GM19025 (cell line): ENCODE data around the gene PRKCH.

ENCODE experiments used
- ATAC-seq: cut with Tn5 transposase; IDR thresholded peaks from one replicate; pipeline ENCODE4 v1.9.1; 2021; ENCODE audit warnings: mild to moderate bottlenecking, low read depth, moderate library complexity; ENCODE audit not compliant: unreplicated experiment

The PRKCH gene

GRCh38 chr14:61335049-61335448 lies 13.7 kb downstream of the PRKCH start:
- no peak for ATAC-seq

GRCh38 chr14:61335671-61336275 lies 14.4 kb downstream of the PRKCH start:
- no peak for ATAC-seq

GRCh38 chr14:61337893-61338292 lies 16.5 kb downstream of the PRKCH start:
- ATAC-seq, result no peak

GRCh38 chr14:61338457-61338856 lies 17.1 kb downstream of the PRKCH start:
- ATAC-seq, result no peak

GRCh38 chr14:61341275-61342206 lies 20.2 kb downstream of the PRKCH start:
- ATAC-seq, result no peak

DNA sequence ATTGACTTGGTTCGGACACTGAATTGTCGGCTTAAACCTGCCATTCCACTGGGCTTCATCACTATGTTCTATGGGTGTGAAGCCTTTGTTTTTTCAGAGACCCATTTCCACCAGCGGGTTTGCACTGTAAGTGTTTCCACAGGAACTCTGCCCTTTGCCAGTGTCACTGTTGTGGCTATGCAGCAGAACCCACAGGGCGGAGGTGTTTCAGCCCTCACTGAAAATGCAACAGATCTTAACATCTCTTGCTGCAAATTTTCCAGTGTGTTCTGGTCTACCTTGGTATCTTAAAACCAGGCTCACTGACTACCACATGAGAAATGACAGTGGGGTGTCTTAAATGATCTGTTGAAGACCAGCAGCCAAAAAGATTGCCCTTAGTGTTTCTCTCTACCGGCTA lies 21.1 kb downstream of the PRKCH start:
- no peak for ATAC-seq

DNA sequence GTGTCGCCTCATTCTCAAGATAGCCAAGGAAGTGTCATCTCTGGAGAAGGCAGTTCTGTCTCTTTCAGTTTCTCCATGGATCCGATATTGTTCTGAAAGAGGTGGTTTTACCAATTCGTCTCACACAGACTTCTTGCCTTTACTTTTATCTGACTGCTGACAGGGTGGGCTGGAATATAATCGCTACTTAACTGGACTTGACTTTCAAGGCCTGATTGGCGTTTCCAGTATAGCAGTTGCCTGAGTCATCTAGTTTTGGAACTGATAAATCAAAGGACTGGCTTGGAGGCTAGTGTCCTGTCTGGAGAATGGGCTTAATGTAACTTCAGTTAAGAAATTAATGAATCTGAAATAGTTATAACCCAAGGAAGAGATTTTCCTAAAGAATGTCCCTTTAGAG lies 21.6 kb downstream of the PRKCH start:
- ATAC-seq, result no peak

DNA sequence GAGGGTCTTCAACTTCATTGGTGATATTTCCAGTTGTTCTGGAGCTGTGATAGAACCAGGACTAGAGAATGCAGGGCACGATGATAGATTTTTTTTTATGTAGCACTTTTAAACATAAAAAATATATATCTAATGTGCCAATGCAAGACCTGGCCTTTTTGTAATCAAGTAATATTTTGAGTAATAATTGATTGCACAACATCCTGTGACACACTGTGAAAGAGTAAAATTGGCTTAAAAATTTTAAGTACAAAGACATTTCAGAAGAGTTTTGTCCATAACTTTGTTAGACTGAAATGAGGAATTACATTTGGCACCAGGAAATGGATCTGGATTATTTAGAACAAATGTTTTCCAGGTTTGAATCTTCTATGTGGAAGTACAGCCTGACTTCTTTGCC lies 22.1 kb downstream of the PRKCH start:
- ATAC-seq, result no peak

GRCh38 chr14:61343991-61344405 lies 22.6 kb downstream of the PRKCH start:
- no peak for ATAC-seq

DNA sequence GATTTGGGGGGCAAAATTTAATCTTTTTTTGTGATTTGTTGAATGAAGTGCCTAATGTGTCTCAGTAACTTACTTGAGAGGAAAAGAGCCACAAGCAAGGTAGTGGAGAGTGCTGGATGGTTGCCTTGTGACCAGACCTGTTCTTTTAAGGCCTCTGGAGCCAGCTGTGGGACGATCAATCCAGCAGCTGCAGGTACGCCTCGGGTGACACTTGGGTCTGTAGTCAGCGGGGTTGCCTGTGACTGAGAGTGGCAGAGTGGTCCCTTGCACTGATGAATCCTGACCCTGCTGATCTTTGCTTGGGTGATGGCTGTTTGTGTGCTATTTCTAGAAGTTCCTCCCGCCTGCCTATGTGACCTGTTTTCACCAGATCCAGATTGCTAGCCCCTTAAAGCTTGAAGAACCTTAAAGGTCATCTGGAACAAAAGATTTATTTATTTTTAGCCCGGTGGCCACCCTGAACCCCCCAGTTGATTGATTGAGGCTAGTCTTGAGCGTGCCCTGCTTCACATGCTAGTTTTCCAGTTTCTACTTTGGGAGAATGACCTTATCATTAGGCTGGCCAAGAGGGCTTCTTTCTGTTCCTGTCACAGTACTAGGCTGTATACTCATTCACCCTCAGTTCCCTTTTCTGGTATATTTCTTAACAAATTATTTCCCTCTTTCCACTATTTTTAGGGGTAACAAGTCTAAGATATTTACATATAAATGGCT lies 23.2 kb downstream of the PRKCH start:
- ATAC-seq, result no peak

- ATAC-seq, result no peak
These were observed 23.7 kb downstream of the PRKCH start for GRCh38 chr14:61345151-61345482.

GRCh38 chr14:61346221-61346620 lies 24.8 kb downstream of the PRKCH start:
- no peak for ATAC-seq

- ATAC-seq, result no peak
These were observed 25.4 kb downstream of the PRKCH start for GRCh38 chr14:61346793-61347192.

DNA sequence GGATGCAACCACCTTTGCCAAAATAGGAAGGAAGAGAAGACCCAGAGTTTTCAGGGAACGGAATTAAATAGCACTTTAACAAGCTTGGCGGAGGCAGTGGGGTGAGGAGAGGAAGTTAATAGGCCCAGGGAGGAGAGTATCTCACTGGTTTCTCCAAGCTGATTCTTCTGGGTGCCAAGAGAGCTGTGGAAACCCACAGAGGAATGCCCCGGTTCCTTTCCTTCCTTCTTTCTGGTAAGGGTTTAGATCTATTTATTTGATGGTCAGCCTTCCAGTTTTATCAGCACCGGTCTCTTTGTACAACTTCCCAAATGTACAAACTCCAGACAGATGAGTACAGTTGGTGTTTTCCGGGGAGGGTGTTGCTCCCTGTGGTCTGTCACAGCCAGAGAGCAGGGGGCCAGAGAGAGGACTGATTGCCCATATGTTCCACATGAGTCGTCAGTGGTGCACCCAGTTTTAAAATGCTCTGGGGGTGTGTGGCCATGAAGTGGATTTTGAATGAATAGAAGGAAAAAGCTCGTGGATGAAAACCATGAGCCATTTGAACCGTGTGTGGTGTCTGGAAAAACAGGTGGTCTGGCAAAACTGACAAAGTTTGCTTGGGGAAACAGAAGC lies 26.6 kb downstream of the PRKCH start:
- ATAC-seq, result no peak

DNA sequence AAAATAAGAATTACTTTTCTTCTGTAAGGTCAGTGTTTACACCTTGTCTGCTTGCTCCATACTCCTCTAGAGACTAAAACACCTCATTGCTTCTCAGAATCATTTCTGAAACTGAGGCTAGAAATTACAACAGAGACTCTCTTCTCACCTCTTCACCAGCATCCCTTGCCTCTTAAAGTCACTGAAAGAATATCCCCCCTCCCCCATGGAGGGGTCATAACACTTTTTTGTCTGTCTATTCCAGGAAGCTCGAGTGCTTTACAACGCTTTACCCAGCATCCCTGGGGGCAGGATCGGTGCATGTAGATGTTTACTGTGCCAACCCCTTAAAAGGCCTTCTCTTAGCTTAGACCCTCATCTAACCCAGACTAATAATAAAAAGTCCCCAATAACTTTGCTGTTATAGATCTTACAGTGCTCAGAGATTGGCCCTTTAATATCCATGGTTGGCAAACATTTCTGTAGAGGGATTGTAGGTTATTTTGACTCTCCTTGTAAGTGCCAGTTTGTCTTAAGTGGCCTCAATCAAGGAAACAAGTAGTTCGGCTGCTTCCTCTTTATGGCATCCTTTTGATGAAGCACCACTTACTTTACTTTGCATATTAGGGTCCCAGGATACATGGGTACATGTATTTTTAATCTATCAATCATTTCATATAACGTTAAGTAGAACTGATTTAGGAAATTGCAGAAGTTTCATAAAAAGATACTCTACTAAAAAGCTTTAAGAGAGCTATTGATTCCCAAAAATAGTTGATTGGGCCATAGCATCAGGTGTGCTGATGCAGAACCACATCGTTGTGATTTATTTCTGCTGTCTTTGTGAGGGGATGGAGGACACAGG lies 29.3 kb downstream of the PRKCH start:
- no peak for ATAC-seq

DNA sequence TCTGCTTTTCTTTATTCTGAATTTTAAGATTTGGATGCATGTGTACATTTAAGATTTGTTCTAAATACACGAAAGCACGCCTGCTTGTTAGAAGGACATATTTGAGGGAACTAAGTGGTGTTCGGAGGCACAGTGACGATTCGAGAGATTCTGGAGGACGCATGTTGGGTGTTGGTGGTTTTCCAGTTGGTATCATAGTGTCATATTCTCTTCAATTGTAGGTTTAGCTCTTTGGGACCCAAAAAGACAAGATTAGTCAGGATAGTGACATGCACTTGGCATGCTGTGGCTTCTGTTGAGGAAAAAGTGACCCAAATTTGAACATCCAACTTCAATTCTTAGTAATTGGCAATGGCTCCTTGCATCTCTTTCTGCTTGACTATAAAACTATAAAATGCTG lies 30.1 kb downstream of the PRKCH start:
- ATAC-seq, result no peak

GRCh38 chr14:61355892-61356325 lies 34.5 kb downstream of the PRKCH start:
- no peak for ATAC-seq

DNA sequence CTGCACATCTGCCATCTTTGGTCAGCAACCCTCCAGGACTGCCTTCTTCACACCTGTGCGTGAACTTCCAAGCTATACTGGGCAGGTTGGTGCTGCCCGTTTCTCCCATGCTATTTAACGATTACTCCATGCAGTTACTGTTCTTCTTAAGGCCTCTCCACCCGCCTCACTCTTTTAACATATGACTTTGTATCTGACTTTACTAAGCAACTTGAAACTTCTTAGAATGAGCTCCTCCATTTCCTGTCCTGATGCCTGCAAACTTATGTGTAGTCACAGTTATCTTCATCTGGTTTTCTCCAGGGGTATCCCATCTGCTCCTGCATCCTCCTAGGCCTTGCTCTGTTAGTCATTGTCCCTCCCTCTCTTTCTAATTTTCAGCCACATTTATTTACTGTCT lies 35.7 kb downstream of the PRKCH start:
- ATAC-seq, result no peak

DNA sequence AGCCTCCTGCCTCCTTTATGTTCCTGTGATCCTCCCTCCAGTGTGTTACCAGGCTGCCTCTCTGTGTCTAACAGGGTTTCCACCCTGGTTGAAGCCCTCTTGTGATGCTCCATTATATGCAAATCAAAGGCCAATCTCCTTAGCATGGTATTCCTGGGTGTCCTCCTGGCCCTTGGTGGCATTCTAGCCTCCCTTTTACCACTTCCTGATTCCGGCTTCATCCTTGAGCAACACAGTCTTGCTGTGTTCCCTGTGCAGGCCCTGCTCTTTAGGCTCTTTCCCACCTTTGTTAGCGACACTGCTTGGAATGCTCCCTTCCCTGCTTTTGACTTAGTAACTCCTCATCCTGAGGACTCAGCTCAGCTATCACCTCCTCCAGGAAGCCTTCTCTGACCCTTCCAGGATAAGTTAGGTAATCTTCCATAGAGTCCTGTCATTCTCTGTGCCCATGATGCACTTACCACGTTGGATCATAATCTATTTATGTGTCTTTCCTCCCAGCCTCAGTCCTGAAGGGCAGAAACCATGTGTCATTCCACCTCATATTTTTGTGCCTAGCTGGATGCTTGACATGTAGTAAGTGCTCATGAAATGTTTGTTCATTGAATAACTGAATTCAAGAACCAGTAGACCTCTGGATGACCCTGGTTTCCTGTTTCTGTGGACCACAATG lies 37.3 kb downstream of the PRKCH start:
- ATAC-seq, result no peak
